OCI-LY1 (cell line): ENCODE results near the gene TIGD7.

ENCODE experiments used
- H2AFZ ChIP-seq: fragments of 200-600 bp; sonication (generic), shearing (Covaris generic); 2 replicates; pipeline ENCODE4 v1.6.0; 2014; ENCODE audit warnings: antibody characterized with exemption, mild to moderate bottlenecking, low read length
- H3F3A ChIP-seq: fragments of 200-600 bp; sonication (generic), shearing (Covaris generic); 2 replicates; pipeline ENCODE4 v1.6.0; 2014; ENCODE audit warnings: mild to moderate bottlenecking, antibody characterized with exemption, low read length, moderate library complexity; ENCODE audit not compliant: insufficient read depth
- H3K27ac ChIP-seq: fragments of 200-600 bp; sonication (generic); 2 replicates; pipeline ENCODE4 v1.5.1; 2014; ENCODE audit warnings: low read length, mixed run types, mild to moderate bottlenecking, low read depth; ENCODE audit not compliant: poor library complexity, severe bottlenecking
- H3K27me3 ChIP-seq: fragments of 200-600 bp; sonication (generic); 2 replicates; pipeline ENCODE4 v1.6.0; 2014; ENCODE audit warnings: antibody characterized with exemption, mild to moderate bottlenecking, low read length, moderate library complexity; ENCODE audit not compliant: insufficient read depth
- H3K36me3 ChIP-seq: fragments of 200-600 bp; sonication (generic); 2 replicates; pipeline ENCODE4 v1.6.1; 2014; ENCODE audit warnings: mild to moderate bottlenecking, antibody characterized with exemption, low read length, moderate library complexity, mixed read lengths; ENCODE audit not compliant: insufficient read depth
- H3K4me1 ChIP-seq: fragments of 200-600 bp; sonication (generic); 2 replicates; pipeline ENCODE4 v1.5.1; 2014; ENCODE audit warnings: mild to moderate bottlenecking, low read length, moderate library complexity; ENCODE audit not compliant: insufficient read depth, severe bottlenecking
- H3K4me2 ChIP-seq: fragments of 200-600 bp; sonication (generic), shearing (Covaris generic); 2 replicates; pipeline ENCODE4 v1.6.1; 2014; ENCODE audit warnings: low read length
- H3K4me3 ChIP-seq: fragments of 200-600 bp; sonication (generic); 2 replicates; pipeline ENCODE4 v1.5.1; 2014; ENCODE audit warnings: low read length, low read depth, mild to moderate bottlenecking, mixed read lengths; ENCODE audit not compliant: poor library complexity, severe bottlenecking
- H3K79me2 ChIP-seq: fragments of 200-600 bp; shearing (Covaris generic); 2 replicates; pipeline ENCODE4 v1.6.1; 2016; ENCODE audit warnings: mixed run types, low read length, mixed read lengths; ENCODE audit not compliant: insufficient read depth
- H3K9ac ChIP-seq: fragments of 200-600 bp; sonication (generic), shearing (Covaris generic); 2 replicates; pipeline ENCODE4 v1.6.1; 2014; ENCODE audit warnings: mild to moderate bottlenecking, low read length, mixed read lengths
- H3K9me2 ChIP-seq: fragments of 200-600 bp; sonication (generic), shearing (Covaris generic); 2 replicates; pipeline ENCODE4 v1.6.1; 2014; ENCODE audit warnings: low read depth, mild to moderate bottlenecking, low read length, mixed read lengths
- H3K9me3 ChIP-seq: fragments of 200-600 bp; shearing (Covaris generic); 2 replicates; pipeline ENCODE4 v1.6.1; 2014; ENCODE audit warnings: low read length, mixed read lengths
- H4K20me1 ChIP-seq: fragments of 200-600 bp; sonication (generic), shearing (Covaris generic); 2 replicates; pipeline ENCODE4 v1.6.0; 2016; ENCODE audit warnings: mild to moderate bottlenecking, low read length; ENCODE audit not compliant: insufficient read depth
- CTCF ChIP-seq: fragments of 200-600 bp; sonication (generic), shearing (Covaris generic); IDR thresholded peaks from 2 replicates; pipeline ENCODE4 v1.5.1; 2017; ENCODE audit warnings: mild to moderate bottlenecking, antibody characterized with exemption, low read length, moderate library complexity, mixed read lengths
- EZH2 ChIP-seq: fragments of 200-600 bp; sonication (generic), shearing (Covaris generic); IDR thresholded peaks from 2 replicates; pipeline ENCODE4 v1.8.0; 2017; ENCODE audit warnings: borderline replicate concordance, mixed run types, mild to moderate bottlenecking, antibody characterized with exemption, low read length, moderate library complexity, mixed read lengths

The TIGD7 gene

DNA sequence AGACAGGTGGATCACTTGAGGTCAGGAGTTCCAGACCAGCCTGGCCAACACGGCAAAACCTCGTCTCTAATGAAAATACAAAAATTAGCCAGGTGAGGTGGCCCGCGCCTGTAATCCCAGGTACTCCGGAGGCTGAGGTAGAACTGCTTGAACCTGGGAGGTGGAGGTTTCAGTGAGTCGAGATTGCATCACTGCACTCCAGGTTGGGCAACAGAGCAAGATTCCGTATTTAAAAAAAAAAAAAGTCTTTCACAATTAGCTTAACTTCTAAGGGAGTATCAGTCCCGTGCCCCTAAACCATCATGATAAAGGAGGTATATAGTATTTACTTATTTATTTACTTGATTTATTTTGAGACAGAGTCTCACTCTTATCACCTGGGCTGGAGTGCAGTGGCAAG, 45.4 kb downstream of the TIGD7 start:
- H3F3A ChIP-seq: no peaks in the 10 kb centered on the region
- no peak overlapping the region for H3K27ac ChIP-seq
- H2AFZ ChIP-seq: no peak overlapping the region
- no peaks in the 10 kb centered on the region for H4K20me1 ChIP-seq
- no peak overlapping the region for H3K4me3 ChIP-seq
- H3K9me2 ChIP-seq: no peaks in the 10 kb centered on the region
- H3K9ac ChIP-seq: no peak overlapping the region
- no peak overlapping the region for H3K4me2 ChIP-seq
- no peaks in the 10 kb centered on the region for H3K79me2 ChIP-seq
- peaks cover 3% of the 10 kb centered on the region; the same call in 1 of the 2 replicates for H3K27me3 ChIP-seq
- no peaks in the 10 kb centered on the region for H3K36me3 ChIP-seq
- H3K4me1 ChIP-seq: peaks cover 9% of the 10 kb centered on the region
- TF ChIP-seq EZH2: no peak
- no peak for TF ChIP-seq CTCF
- H3K9me3 ChIP-seq: no peaks in the 10 kb centered on the region

DNA sequence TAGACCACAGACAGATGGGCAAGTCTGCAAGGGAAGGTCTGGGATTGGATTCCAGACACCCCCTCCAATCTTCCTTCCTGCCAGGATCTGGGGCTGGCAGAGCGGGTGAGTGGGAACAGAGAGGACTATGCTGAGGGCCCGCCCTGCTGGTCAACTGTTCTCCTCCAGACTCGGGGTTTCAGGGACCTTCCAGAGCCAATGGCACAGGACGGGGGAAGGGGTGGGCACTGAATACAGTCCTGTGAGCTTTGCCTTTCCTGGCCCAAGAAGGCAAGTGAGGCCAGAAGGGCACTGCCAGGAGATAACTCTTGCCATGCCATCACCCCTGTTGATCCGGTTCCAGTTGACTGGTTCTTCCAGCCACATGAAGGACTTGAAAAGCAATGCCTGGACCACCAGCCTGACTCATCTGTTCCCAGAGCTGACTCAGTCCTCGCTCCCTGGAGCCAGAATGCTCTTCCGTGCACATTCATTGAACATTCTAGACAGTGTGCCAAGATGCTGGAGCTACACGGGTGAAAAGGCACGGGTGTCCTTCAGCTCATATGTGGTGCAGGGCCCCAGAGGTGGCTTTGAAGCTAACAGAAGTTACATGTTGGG, 48.3 kb downstream of the TIGD7 start:
- Histone ChIP-seq H3K4me1 (no peaks in the 10 kb centered on the region), H3K9me3 (no peaks in the 10 kb centered on the region), H3K9ac (no peak overlapping the region), H3K4me3 (no peak overlapping the region), H3K79me2 (no peaks in the 10 kb centered on the region), H3F3A (no peaks in the 10 kb centered on the region), H3K4me2 (no peak overlapping the region), H4K20me1 (no peaks in the 10 kb centered on the region), H2AFZ (no peak overlapping the region), H3K9me2 (no peaks in the 10 kb centered on the region), H3K36me3 (no peaks in the 10 kb centered on the region), H3K27ac (no peak overlapping the region), H3K27me3 (peaks cover 3% of the 10 kb centered on the region; the same call in 1 of the 2 replicates)
- TF ChIP-seq EZH2: no peak

DNA sequence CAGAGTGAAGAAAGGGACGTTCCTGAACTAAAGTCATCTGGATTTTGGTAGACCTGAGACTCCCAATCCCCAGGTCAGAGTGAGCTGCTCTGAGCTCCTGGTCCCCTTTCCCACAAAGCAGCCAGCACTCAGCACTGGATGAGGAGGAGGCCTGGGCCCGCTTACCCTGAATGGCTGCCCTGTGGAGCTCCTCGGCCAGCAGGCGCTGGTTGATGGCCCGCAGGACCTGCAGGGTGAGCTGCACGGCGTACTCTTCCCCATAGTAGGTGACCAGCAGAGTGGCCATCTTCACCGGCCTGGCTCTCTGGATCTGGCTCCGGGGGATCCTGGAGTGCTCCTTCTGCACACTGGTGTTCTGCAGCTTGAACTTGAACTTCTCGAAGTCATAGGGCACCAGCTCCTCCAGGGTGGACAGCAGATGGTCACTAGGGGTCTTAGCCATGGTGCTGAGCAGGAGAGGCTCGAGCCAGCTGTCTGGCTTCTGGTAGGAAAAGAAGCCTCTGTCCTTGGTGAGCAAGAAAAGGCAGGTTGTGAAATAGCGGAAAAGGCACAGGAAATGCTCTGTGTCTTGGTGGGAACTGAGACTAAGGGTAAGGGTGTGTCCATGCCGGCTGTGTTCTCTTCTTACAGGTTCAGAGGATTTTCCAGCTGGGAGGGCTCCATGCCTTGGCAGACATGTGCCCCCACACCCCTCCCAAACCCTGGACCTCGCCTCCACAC, 48.9 kb downstream of the TIGD7 start, which contains the start of gene MEFV:
Gene MEFV (minus strand): TSS at position 488 of the 720 bp plus-strand sequence. CDS start 46 bp downstream, at position 442.
- H3K27me3 ChIP-seq: peaks cover 3% of the 10 kb centered on the region; the same call in 1 of the 2 replicates
- no peak within 1 kb of the TSS for H3K9ac ChIP-seq
- no peak within 1 kb of the TSS for H3K4me2 ChIP-seq
- no peak for TF ChIP-seq CTCF
- no peak for TF ChIP-seq EZH2
- H3K9me2 ChIP-seq: no peaks in the 10 kb centered on the region
- no peaks in the 10 kb centered on the region for H4K20me1 ChIP-seq
- H3K27ac ChIP-seq: no peak within 1 kb of the TSS
- no peaks in the 10 kb centered on the region for H3K36me3 ChIP-seq
- no peaks in the 10 kb centered on the region for H3F3A ChIP-seq
- H3K79me2 ChIP-seq: no peaks in the 10 kb centered on the region
- H3K4me3 ChIP-seq: no peak within 1 kb of the TSS
- no peaks in the 10 kb centered on the region for H3K4me1 ChIP-seq
- no peak within 1 kb of the TSS for H2AFZ ChIP-seq
- no peaks in the 10 kb centered on the region for H3K9me3 ChIP-seq
